ENCODE results near the gene CCDC63. TPM values are rescaled to one million over a fixed set of nuclear protein-coding genes. Genes with fewer than 3 reads are reported as not detected.

The CCDC63 gene
- total and polyA plus RNA-seq, 3 donors from 2014 or later, result 9.0 to 42.4 (median 12.4) TPM

DNA sequence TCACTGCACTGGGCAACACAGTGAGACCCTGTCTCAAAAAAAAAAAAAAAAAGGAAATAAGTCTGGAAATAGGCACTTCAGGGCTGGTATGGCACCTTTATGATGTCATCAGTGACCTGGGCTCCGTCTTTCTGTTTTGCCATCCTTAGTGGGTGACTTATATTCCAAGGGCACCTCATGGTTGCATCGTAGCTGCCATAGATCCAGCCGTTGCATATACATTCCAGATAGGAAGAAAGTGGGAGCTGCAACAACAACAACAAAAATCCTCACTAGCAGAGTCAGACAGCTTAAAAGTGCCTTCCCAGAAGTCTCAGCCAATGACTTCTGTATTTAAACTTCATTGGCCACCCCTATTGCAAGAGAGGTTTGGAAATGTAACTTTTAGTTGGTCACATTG lies 47.2 kb downstream of the CCDC63 start:
- Histone ChIP-seq H3K4me3 (no peak overlapping the region), H3K4me1 (no peaks in the 10 kb centered on the region), H3K27ac (no peak overlapping the region), H3K36me3 (ENCODE audit: low read depth, missing control alignments) (no peaks in the 10 kb centered on the region), H3K27me3 (no peaks in the 10 kb centered on the region), H3K9me3 (no peaks in the 10 kb centered on the region)
- intact Hi-C loops (cut with DNase I; ENCODE audit: low total_unique reads), result no loop called here
- WGBS, 2 donors, result 75 to 77% methylated on average over 3 of the region's 3 CpGs
- no peak for DNase-seq
- TF ChIP-seq, protein P1, sequence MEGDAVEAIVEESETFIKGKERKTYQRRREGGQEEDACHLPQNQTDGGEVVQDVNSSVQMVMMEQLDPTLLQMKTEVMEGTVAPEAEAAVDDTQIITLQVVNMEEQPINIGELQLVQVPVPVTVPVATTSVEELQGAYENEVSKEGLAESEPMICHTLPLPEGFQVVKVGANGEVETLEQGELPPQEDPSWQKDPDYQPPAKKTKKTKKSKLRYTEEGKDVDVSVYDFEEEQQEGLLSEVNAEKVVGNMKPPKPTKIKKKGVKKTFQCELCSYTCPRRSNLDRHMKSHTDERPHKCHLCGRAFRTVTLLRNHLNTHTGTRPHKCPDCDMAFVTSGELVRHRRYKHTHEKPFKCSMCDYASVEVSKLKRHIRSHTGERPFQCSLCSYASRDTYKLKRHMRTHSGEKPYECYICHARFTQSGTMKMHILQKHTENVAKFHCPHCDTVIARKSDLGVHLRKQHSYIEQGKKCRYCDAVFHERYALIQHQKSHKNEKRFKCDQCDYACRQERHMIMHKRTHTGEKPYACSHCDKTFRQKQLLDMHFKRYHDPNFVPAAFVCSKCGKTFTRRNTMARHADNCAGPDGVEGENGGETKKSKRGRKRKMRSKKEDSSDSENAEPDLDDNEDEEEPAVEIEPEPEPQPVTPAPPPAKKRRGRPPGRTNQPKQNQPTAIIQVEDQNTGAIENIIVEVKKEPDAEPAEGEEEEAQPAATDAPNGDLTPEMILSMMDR (IDR thresholded peaks at IDR 0.05), result no peak
- no peak for TF ChIP-seq POLR2A (IDR thresholded peaks at IDR 0.05)

DNA sequence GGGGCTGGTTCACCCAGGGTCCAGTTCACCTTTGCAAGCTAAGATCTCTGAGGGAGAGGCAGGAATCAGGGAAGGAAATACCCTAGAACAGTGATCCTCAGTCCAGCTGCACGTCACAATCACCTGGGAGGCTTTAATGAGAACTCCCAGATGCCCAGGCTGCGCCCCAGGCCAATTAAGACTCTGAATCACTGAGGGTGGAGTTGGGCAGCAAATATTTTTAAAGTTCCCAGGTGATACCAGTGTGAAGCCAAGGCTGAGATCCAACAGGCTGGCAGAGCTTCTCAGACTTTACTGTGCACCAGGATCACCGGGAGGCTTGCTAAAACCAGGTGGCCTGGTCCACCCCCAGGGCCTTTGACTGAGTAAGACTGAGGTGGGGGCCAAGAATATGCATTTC lies 49.8 kb downstream of the CCDC63 start:
- no peak for TF ChIP-seq POLR2A (IDR thresholded peaks at IDR 0.05)
- TF ChIP-seq, protein P1 (IDR thresholded peaks at IDR 0.05), result no peak
- 84 to 85% methylated on average over 3 of the region's 3 CpGs for WGBS, 2 donors
- DNase-seq, result no peak

DNA sequence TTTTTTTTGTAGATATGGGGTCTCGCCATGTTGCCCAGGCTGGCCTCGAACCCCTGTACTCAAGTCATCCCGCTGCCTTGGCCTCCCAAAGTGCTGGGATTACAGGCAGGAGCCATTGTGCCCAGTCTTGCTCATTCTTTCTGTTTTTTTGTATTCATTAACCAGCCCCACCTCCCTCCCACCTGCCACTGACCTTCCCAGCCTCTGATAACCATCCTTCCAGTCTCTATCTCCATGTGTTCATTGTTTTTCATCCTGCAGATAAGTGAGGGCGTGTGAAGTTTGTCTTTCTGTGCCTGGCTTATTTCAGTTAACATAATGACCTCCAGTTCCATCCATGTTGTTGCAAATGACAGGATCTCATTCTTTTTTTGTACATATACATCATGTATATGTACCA lies 54.6 kb downstream of the CCDC63 start:
- intact Hi-C loops (cut with DNase I; ENCODE audit: low total_unique reads), result no loop called here
- Histone ChIP-seq H3K4me1 (no peaks in the 10 kb centered on the region), H3K36me3 (ENCODE audit: low read depth, missing control alignments) (no peaks in the 10 kb centered on the region), H3K27ac (no peak overlapping the region), H3K9me3 (no peaks in the 10 kb centered on the region), H3K27me3 (no peaks in the 10 kb centered on the region), H3K4me3 (no peak overlapping the region)
- DNase-seq, result no peak
- TF ChIP-seq, protein P1 (IDR thresholded peaks at IDR 0.05), result no peak
- WGBS, 2 donors, result 83 to 84% methylated on average over 4 of the region's 4 CpGs

More for the DNA sequence above, 49.8 kb downstream of the CCDC63 start:
- Histone ChIP-seq H3K4me1 (no peaks in the 10 kb centered on the region), H3K27me3 (no peaks in the 10 kb centered on the region), H3K27ac (no peak overlapping the region), H3K36me3 (ENCODE audit: low read depth, missing control alignments) (no peaks in the 10 kb centered on the region), H3K4me3 (no peak overlapping the region), H3K9me3 (no peaks in the 10 kb centered on the region)
- intact Hi-C loops (cut with DNase I; ENCODE audit: low total_unique reads), result no loop called here

- intact Hi-C loops (cut with DNase I; ENCODE audit: low total_unique reads), result no loop called here
- Histone ChIP-seq H3K4me3 (no peak overlapping the region), H3K27me3 (no peaks in the 10 kb centered on the region), H3K27ac (no peak overlapping the region), H3K36me3 (ENCODE audit: low read depth, missing control alignments) (no peaks in the 10 kb centered on the region), H3K4me1 (no peaks in the 10 kb centered on the region), H3K9me3 (no peaks in the 10 kb centered on the region)
- 91 to 95% methylated on average over 4 of the region's 4 CpGs for WGBS, 2 donors
- TF ChIP-seq, protein P1 (IDR thresholded peaks at IDR 0.05), result no peak
- no peak for TF ChIP-seq POLR2A (IDR thresholded peaks at IDR 0.05)
- no peak for DNase-seq
These were observed 56.7 kb downstream of the CCDC63 start for GRCh38 chr12:110903511-110903910.

- DNase-seq, result no peak
- H3K4me3 ChIP-seq, result no peak overlapping the region
- no peaks in the 10 kb centered on the region for H3K4me1 ChIP-seq
- no peaks in the 10 kb centered on the region for H3K9me3 ChIP-seq
- no peak overlapping the region for H3K27ac ChIP-seq
- H3K27me3 ChIP-seq, result no peaks in the 10 kb centered on the region
- WGBS, 2 donors, result 42 to 53% methylated on average over 3 of the region's 3 CpGs
- no peaks in the 10 kb centered on the region for H3K36me3 ChIP-seq (ENCODE audit: low read depth, missing control alignments)
- TF ChIP-seq, protein P1 (IDR thresholded peaks at IDR 0.05), result no peak
- TF ChIP-seq POLR2A (IDR thresholded peaks at IDR 0.05), result no peak
- intact Hi-C loops (cut with DNase I; ENCODE audit: low total_unique reads), result no loop called here
These were observed 59.3 kb downstream of the CCDC63 start for GRCh38 chr12:110906083-110906482.
